ENCODE results near the gene SLC5A5. TPM values are rescaled to one million over a fixed set of nuclear protein-coding genes. Genes with fewer than 3 reads are reported as not detected.

Gene SLC5A5
- total RNA-seq, 4 donors from 2014 or later = not detected

GRCh38 chr19:17866964-17867486 lies 4.7 kb upstream of the SLC5A5 start:
- TF ChIP-seq, protein P1, sequence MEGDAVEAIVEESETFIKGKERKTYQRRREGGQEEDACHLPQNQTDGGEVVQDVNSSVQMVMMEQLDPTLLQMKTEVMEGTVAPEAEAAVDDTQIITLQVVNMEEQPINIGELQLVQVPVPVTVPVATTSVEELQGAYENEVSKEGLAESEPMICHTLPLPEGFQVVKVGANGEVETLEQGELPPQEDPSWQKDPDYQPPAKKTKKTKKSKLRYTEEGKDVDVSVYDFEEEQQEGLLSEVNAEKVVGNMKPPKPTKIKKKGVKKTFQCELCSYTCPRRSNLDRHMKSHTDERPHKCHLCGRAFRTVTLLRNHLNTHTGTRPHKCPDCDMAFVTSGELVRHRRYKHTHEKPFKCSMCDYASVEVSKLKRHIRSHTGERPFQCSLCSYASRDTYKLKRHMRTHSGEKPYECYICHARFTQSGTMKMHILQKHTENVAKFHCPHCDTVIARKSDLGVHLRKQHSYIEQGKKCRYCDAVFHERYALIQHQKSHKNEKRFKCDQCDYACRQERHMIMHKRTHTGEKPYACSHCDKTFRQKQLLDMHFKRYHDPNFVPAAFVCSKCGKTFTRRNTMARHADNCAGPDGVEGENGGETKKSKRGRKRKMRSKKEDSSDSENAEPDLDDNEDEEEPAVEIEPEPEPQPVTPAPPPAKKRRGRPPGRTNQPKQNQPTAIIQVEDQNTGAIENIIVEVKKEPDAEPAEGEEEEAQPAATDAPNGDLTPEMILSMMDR (IDR thresholded peaks at IDR 0.05; ENCODE audit: low read depth) = no peak

DNA sequence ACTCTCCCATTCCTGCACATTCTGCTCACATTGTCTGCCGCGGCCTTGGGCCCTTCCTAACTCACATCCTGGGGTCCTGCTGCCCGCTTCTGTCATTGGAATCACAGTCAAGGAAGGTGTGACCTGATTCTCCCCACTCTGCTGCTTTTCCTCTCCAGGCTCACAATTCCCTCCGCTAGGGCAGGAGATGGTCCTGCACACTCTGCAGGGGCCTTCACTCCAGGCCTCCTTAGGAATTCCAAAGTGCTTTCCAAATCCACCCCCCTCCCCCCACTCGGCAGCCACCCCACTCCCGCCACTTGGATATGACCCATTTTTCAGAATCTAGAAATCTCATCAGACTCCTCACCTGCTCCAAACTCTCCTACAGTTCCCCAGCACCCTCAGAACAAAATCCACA lies 3.1 kb upstream of the SLC5A5 start:
- TF ChIP-seq, protein P1 (IDR thresholded peaks at IDR 0.05; ENCODE audit: low read depth) = no peak

- TF ChIP-seq, protein P1 (IDR thresholded peaks at IDR 0.05; ENCODE audit: low read depth) = no peak
Observed at GRCh38 chr19:17869114-17869608, 2.6 kb upstream of the SLC5A5 start.

- TF ChIP-seq, protein P1 (IDR thresholded peaks at IDR 0.05; ENCODE audit: low read depth) = no peak
Observed at GRCh38 chr19:17871032-17871877, 490 bp upstream of the SLC5A5 start.

- TF ChIP-seq, protein P1 (IDR thresholded peaks at IDR 0.05; ENCODE audit: low read depth) = no peak
Observed at GRCh38 chr19:17872251-17873001, 681 bp downstream of the SLC5A5 start.

DNA sequence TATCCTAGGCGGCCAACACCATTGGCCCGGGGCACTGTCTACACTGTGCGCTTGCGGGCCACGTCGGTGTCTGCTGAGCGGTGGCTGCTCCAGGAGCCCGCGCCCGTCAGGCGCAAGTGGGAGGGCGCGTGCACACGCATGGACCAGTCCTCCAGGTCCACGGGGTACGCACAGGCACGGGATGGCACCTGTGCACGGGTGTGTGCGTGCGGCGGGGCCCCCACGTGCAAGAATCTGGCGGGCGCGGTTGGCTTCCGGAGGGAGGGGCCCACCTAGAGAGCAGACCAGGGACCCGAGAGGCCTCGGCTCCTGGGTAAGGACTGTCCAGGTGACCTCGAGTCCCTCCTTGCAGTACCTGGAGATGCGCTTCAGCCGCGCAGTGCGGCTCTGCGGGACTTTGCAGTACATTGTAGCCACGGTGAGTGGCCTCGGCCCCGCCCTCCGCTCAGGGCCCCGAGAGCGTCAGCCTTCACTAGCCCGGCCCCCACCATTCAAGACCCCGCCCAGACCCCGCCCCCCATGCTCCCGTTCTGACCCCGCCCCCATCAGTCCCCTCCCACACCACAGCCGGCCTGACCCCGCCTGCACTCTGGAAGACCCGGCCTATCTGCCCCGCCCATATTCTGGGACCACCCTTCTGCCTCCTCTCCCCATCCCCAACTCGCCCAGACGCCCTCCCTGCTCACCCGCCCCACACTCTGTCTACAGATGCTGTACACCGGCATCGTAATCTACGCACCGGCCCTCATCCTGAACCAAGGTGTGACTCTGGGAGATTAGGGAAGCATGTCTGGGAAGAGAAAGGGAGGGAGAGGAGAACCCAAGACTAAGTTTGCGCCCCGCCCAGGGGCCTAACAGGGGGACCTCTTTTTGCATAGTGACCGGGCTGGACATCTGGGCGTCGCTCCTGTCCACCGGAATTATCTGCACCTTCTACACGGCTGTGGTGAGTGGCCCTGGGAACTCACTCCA lies 2.3 kb downstream of the SLC5A5 start:
- TF ChIP-seq, protein P1 (IDR thresholded peaks at IDR 0.05; ENCODE audit: low read depth) = no peak
